ENCODE measurements around the gene IGFN1. TPM values are rescaled to one million over a fixed set of nuclear protein-coding genes. Genes with fewer than 3 reads are reported as not detected.

IGFN1 gene
- total RNA-seq, 1 experiment from 2014 or later = not detected

GRCh38 chr1:201277441-201277840 lies 86.8 kb downstream of the IGFN1 start:
- Histone ChIP-seq H2BK120ac (ENCODE audit: low read depth, low read length, poor library complexity, severe bottlenecking) (no peak overlapping the region), H2BK12ac (ENCODE audit: insufficient read length, low read depth, low read length) (no peak overlapping the region), H4K8ac (replicated peaks; ENCODE audit: insufficient read length, low read depth, low read length) (no peak overlapping the region), H2BK20ac (ENCODE audit: low read depth, low read length, poor library complexity, severe bottlenecking) (no peak overlapping the region), H3K4me2 (ENCODE audit: insufficient read depth, insufficient read length, low read length) (no peak overlapping the region), H2AFZ (ENCODE audit: low read length) (no peak overlapping the region), H2BK5ac (ENCODE audit: insufficient read length, low read length) (no peak overlapping the region), H3K79me1 (ENCODE audit: insufficient read depth, low read depth, low read length, poor library complexity, severe bottlenecking) (no peaks in the 10 kb centered on the region), H3K14ac (ENCODE audit: insufficient read depth, low read length) (no peak overlapping the region), H3T11ph (ENCODE audit: low read length) (no peak overlapping the region), H3K18ac (ENCODE audit: insufficient read length, low read depth, low read length) (no peak overlapping the region), H3K27ac (ENCODE audit: insufficient read length, low read depth, low read length) (no peak overlapping the region), H3K9ac (ENCODE audit: extremely low read depth, insufficient read length, low read length) (no peak overlapping the region), H3K56ac (ENCODE audit: insufficient read length, low read depth, low read length) (no peak overlapping the region), H2AK5ac (ENCODE audit: insufficient read length, low read length) (no peak overlapping the region), H3K4ac (ENCODE audit: low read depth, low read length) (no peak overlapping the region), H3K23me2 (ENCODE audit: insufficient read length, low read depth, low read length, poor library complexity, severe bottlenecking) (no peaks in the 10 kb centered on the region), H3K79me2 (ENCODE audit: insufficient read depth, low read length) (no peaks in the 10 kb centered on the region), H3K4me1 (ENCODE audit: insufficient read depth, low read length) (no peaks in the 10 kb centered on the region), H2BK15ac (ENCODE audit: low read depth, low read length) (no peak overlapping the region), H3K27me3 (ENCODE audit: insufficient read depth, low read length) (no peaks in the 10 kb centered on the region; the same call in 1 of the 2 replicates), H4K91ac (ENCODE audit: insufficient read length, low read depth, low read length) (no peak overlapping the region), H4K5ac (ENCODE audit: insufficient read length, low read depth, low read length) (no peak overlapping the region), H4K20me1 (ENCODE audit: control insufficient read depth, insufficient read depth, insufficient read length) (no peaks in the 10 kb centered on the region), H3K23ac (ENCODE audit: insufficient read length, low read depth, low read length) (no peak overlapping the region), H3K9me3 (ENCODE audit: control insufficient read depth, low read depth, low read length) (no peaks in the 10 kb centered on the region)
- Mint-ChIP-seq H3K9me3 (no peaks in the 10 kb centered on the region), H3K27ac (peak overlapping the region in 1 of 3 experiments; percentile 61; a peak in 1 of 7 replicates), H3K4me3 (no peak overlapping the region), H3K36me3 (ENCODE audit: insufficient read depth in 1 of 3, low read depth in 3 of 3) (no peaks in the 10 kb centered on the region), H3K27me3 (ENCODE audit: low read depth) (peaks cover 18% of the 10 kb centered on the region), H3K4me1 (peaks cover 11 to 16% of the 10 kb centered on the region in 2 experiments)
- DNase-seq = no peak
- TF ChIP-seq CTCF (conservative IDR thresholded peaks at IDR 0.05) = no peak
- whole genome bisulfite sequencing (ENCODE audit: extremely low coverage, insufficient read length, low lambda C conversion rate) = no CpG with 5 or more reads among the region's 4 CpGs

Other genes with a start within 250 kb of the IGFN1 start
- 7.0 and 7.5 TPM in 2 replicates for gene KIF21B, start 167.1 kb upstream of the IGFN1 start, total RNA-seq (2021)
- gene CACNA1S, start 78.4 kb upstream of the IGFN1 start, total RNA-seq (2021) = 0.04 TPM in 1 of 2 replicates, not detected in the other
- gene ASCL5, start 63.6 kb upstream of the IGFN1 start, total RNA-seq (2021) = 0.15 and 0.31 TPM in 2 replicates
- 86.4 and 93.4 TPM in 2 replicates for gene TMEM9, start 36.4 kb upstream of the IGFN1 start, total RNA-seq (2021)
- gene PKP1, start 92.7 kb downstream of the IGFN1 start, total RNA-seq (2021) = 0.09 and 0.13 TPM in 2 replicates
- 5.9 and 8.6 TPM in 2 replicates for gene TNNT2, start 186.9 kb downstream of the IGFN1 start, total RNA-seq (2021)
- gene LAD1, start 208.5 kb downstream of the IGFN1 start, total RNA-seq (2021) = 29.0 and 30.1 TPM in 2 replicates
- 0.29 TPM in 1 of 2 replicates, not detected in the other for gene TNNI1, start 230.9 kb downstream of the IGFN1 start, total RNA-seq (2021)